ENCODE results near the gene PLPP6.

The PLPP6 gene

GRCh38 chr9:4690144-4690543 lies 28.1 kb downstream of the PLPP6 start:
- CTCF ChIA-PET = no interaction called here
- no peak for TF ChIP-seq NFRKB (IDR thresholded peaks at IDR 0.05)
- no peak for TF ChIP-seq SP1 (IDR thresholded peaks at IDR 0.05)
- no peak for TF ChIP-seq L3MBTL2 (conservative IDR thresholded peaks at IDR 0.05)
- no peak for TF ChIP-seq FOXA1 (IDR thresholded peaks at IDR 0.05)
- TF ChIP-seq ARNT (IDR thresholded peaks at IDR 0.05) = no peak
- no peak for TF ChIP-seq ELF4 (IDR thresholded peaks at IDR 0.05)
- no peak for TF ChIP-seq BHLHE40 (IDR thresholded peaks at IDR 0.05; ENCODE audit: borderline replicate concordance)
- TF ChIP-seq CTBP1 (IDR thresholded peaks at IDR 0.05; ENCODE audit: borderline replicate concordance) = no peak
- TF ChIP-seq FOXM1 (IDR thresholded peaks at IDR 0.05; ENCODE audit: borderline replicate concordance) = no peak
- no peak for TF ChIP-seq FOXK2 (IDR thresholded peaks at IDR 0.05)
- TF ChIP-seq SUZ12 (IDR thresholded peaks at IDR 0.05) = no peak
- no peak for TF ChIP-seq HDGF (IDR thresholded peaks at IDR 0.05; ENCODE audit: borderline replicate concordance)
- TF ChIP-seq, protein P1, sequence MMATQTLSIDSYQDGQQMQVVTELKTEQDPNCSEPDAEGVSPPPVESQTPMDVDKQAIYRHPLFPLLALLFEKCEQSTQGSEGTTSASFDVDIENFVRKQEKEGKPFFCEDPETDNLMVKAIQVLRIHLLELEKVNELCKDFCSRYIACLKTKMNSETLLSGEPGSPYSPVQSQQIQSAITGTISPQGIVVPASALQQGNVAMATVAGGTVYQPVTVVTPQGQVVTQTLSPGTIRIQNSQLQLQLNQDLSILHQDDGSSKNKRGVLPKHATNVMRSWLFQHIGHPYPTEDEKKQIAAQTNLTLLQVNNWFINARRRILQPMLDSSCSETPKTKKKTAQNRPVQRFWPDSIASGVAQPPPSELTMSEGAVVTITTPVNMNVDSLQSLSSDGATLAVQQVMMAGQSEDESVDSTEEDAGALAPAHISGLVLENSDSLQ (IDR thresholded peaks at IDR 0.05) = no peak
- no peak for TF ChIP-seq LEF1 (IDR thresholded peaks at IDR 0.05; ENCODE audit: borderline replicate concordance)
- POLR2A ChIA-PET = no interaction called here
- DNase-seq (ENCODE audit: extremely low spot score) = no peak

- no peak for DNase-seq (ENCODE audit: extremely low spot score)
- TF ChIP-seq SUZ12 (IDR thresholded peaks at IDR 0.05) (no peak), L3MBTL2 (conservative IDR thresholded peaks at IDR 0.05) (no peak)
- ChIA-PET POLR2A (interaction anchor here (0.7 kb wide), 1 partner anchor 170 kb away, joined by 3 read pairs; no protein-coding TSS in a partner anchor), CTCF (no interaction called here)
These were observed 29.7 kb downstream of the PLPP6 start for GRCh38 chr9:4691795-4692194.

GRCh38 chr9:4700091-4700490 lies 38.0 kb downstream of the PLPP6 start:
- no peak for TF ChIP-seq SUZ12 (IDR thresholded peaks at IDR 0.05)
- TF ChIP-seq, protein P1 (IDR thresholded peaks at IDR 0.05) = peak; percentile 37; the same call in 1 of the 2 replicates
- POLR2A ChIA-PET = interaction anchor here (1.4 kb wide), 1 partner anchor 21 kb away, joined by 4 read pairs; the partner anchor contains the start of gene CDC37L1
- DNase-seq (ENCODE audit: extremely low spot score) = no peak
- CTCF ChIA-PET = no interaction called here

- no peak for DNase-seq (ENCODE audit: extremely low spot score)
- POLR2A ChIA-PET = interaction anchor here (1.4 kb wide), 1 partner anchor 22 kb away, joined by 4 read pairs; the partner anchor contains the start of gene CDC37L1
- no peak for TF ChIP-seq FOXM1 (IDR thresholded peaks at IDR 0.05; ENCODE audit: borderline replicate concordance)
- CTCF ChIA-PET = no interaction called here
These were observed 38.8 kb downstream of the PLPP6 start for GRCh38 chr9:4700932-4701331.

GRCh38 chr9:4701526-4701925 lies 39.4 kb downstream of the PLPP6 start:
- POLR2A ChIA-PET = interaction anchor here (1.4 kb wide), 1 partner anchor 22 kb away, joined by 4 read pairs; the partner anchor contains the start of gene CDC37L1
- CTCF ChIA-PET = interaction anchor here (1.1 kb wide), 1 partner anchor 53 kb away, joined by 3 read pairs; no protein-coding TSS in a partner anchor
- no peak for DNase-seq (ENCODE audit: extremely low spot score)
- no peak for TF ChIP-seq ARNT (IDR thresholded peaks at IDR 0.05)
- TF ChIP-seq, protein P1 (IDR thresholded peaks at IDR 0.05) = no peak

DNA sequence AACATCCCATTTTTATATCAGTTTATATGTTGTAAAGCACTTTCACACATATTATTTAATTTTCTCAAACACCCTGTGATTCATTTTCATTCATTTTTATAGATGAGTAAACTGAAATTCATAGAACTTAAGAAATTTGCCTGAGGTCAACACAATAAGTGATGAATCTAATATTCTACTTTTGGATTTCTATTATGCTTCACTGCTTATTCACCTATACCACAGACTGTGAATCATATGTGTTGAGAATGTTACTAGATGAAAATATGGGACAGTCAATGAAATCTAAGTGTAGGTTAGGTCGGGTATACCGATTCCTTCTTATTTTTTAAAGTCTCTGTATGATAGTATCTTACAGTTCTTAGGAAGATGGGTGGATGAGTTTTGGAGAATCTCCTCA lies 42.0 kb downstream of the PLPP6 start:
- ChIA-PET POLR2A (no interaction called here), CTCF (no interaction called here)
- no peak for DNase-seq (ENCODE audit: extremely low spot score)

DNA sequence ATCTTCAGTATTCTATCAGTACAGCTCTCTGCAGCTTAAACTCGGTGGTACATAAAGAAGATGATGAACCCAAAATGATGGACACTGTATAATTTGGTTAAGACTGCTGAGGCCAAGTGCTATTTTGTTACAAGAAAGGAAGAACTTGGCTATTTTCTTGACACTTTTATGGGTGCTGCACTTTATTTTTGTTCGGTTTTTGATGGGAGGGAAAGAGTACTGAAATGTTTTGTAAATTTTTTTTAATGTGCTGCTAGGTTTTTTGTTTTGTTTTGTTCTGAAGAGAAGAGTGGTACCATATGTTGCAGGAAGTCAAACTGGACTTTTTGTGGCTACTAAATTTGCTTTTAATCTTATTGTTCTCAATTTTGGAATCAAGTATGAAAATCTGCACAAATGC lies 43.9 kb downstream of the PLPP6 start:
- POLR2A ChIA-PET = no interaction called here
- CTCF ChIA-PET = no interaction called here
- DNase-seq (ENCODE audit: extremely low spot score) = no peak
- no peak for TF ChIP-seq SP1 (IDR thresholded peaks at IDR 0.05)
- TF ChIP-seq ELF4 (IDR thresholded peaks at IDR 0.05) = no peak

More for the DNA sequence above, 42.0 kb downstream of the PLPP6 start:
- TF ChIP-seq SUZ12 (IDR thresholded peaks at IDR 0.05) = no peak

GRCh38 chr9:4706971-4707622 lies 45.0 kb downstream of the PLPP6 start:
- DNase-seq (ENCODE audit: extremely low spot score) = no peak
- CTCF ChIA-PET = no interaction called here
- POLR2A ChIA-PET = no interaction called here
- TF ChIP-seq BHLHE40 (IDR thresholded peaks at IDR 0.05; ENCODE audit: borderline replicate concordance) (no peak), FOXA1 (IDR thresholded peaks at IDR 0.05) (no peak)

DNA sequence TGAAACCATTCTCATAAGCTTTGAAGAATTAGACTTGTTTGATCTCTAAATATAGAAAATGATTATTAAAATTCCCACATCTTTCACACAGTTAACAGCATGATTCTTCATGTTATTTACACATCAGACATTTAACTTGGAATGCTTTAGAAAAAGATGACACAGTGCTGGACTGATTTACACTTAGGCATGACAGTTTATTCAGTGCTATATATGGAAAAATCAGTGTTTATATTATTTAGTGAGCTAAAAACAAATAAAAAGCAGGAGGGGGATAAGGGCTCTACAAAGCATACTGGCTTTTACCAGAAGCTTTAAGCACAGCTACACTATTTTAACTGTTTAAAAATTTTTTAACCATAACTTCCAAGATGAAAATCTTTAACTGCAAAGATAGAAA lies 47.3 kb downstream of the PLPP6 start:
- POLR2A ChIA-PET = no interaction called here
- no peak for DNase-seq (ENCODE audit: extremely low spot score)
- no peak for TF ChIP-seq TARDBP (IDR thresholded peaks at IDR 0.05)
- TF ChIP-seq SUZ12 (IDR thresholded peaks at IDR 0.05) = no peak
- TF ChIP-seq NFRKB (IDR thresholded peaks at IDR 0.05) = no peak
- CTCF ChIA-PET = no interaction called here
